GM21529 (cell line): ENCODE results near the gene BANP.
"Not testable (repeated sequence)": the region's sequence is repeated elsewhere in the genome, so short reads cannot be mapped to it uniquely, and the experiment has no call there.

Experiments
- ATAC-seq: cut with Tn5 transposase; IDR thresholded peaks from one replicate; pipeline ENCODE4 v1.9.1; 2021; ENCODE audit not compliant: unreplicated experiment

The BANP gene

GRCh38 chr16:88098731-88099562 lies 147.7 kb downstream of the BANP start:
- not testable (repeated sequence) for ATAC-seq

DNA sequence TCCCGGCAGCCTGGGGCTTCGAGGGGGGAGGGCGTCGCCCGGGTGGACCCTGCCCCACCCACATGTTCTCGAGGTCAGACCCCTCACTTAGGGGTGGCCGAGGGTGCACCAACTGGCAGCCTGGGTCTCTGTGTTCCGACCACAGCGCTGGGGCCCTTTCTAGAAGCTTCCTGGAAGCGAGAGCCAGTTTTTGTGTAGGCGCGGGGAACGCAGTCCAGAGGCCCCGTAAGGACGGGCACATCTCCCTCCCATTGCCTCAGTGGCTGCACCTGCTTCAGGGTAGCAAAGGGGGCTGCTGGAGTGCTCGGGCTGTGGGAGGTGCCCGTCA lies 148.3 kb downstream of the BANP start:
- ATAC-seq, result no peak

- not testable (repeated sequence) for ATAC-seq
Measured at GRCh38 chr16:88099956-88100355, 148.7 kb downstream of the BANP start.

- not testable (repeated sequence) for ATAC-seq
Measured at GRCh38 chr16:88100801-88101622, 149.8 kb downstream of the BANP start.

DNA sequence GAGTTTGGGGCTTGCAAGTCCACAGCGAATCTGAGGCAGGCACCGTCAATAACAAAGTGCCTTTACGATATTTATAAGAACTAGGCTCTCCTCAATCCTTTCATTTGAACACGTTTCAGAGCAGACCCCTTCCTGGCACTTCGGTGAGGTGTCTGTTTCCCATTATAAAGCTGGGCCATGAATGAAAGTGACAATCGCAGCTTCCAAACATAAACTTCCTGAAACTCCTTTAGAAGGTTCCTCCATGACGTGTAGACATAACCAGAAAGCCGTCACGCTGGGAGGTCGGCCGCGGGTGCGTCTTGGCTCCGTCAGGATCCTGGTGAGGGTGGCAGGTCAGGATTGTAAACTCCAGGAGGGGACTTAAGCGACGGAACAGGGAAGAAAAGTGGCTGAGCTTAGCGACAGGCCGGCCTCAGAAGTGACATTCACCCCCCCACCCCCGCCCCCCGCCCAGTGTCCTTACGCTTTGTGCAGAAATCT lies 150.4 kb downstream of the BANP start:
- not testable (repeated sequence) for ATAC-seq

GRCh38 chr16:88102597-88102996 lies 151.4 kb downstream of the BANP start:
- ATAC-seq, result no peak

DNA sequence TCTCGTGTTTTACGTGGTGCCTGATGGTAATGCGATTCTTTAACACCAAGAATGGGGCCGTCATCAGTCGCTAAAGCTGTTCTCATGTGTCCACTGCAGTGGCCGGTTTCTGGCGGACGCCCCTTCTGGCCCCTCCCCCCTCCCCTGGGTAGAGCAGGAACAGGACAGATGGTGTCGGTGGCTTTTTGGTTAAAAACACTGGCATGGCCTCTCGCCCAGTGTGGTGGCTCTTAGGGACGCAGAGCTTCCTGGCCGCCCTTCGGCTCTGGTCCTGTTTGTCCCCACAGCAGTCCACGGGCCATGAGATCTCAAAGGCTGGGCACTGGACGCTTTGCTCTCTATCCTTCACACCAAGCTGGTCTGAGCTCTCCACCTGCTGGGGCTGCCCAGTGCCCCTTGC lies 151.8 kb downstream of the BANP start:
- ATAC-seq, result no peak

- no peak for ATAC-seq
Measured at GRCh38 chr16:88103581-88104188, 152.5 kb downstream of the BANP start.

GRCh38 chr16:88104363-88104762 lies 153.1 kb downstream of the BANP start:
- ATAC-seq, result not testable (repeated sequence)

- ATAC-seq, result not testable (repeated sequence)
Measured at GRCh38 chr16:88105574-88106140, 154.4 kb downstream of the BANP start.

- ATAC-seq, result not testable (repeated sequence)
Measured at GRCh38 chr16:88106566-88106965, 155.3 kb downstream of the BANP start.

GRCh38 chr16:88108762-88109161 lies 157.5 kb downstream of the BANP start:
- no peak for ATAC-seq

- not testable (repeated sequence) for ATAC-seq
Measured at GRCh38 chr16:88109726-88110621, 158.7 kb downstream of the BANP start.

DNA sequence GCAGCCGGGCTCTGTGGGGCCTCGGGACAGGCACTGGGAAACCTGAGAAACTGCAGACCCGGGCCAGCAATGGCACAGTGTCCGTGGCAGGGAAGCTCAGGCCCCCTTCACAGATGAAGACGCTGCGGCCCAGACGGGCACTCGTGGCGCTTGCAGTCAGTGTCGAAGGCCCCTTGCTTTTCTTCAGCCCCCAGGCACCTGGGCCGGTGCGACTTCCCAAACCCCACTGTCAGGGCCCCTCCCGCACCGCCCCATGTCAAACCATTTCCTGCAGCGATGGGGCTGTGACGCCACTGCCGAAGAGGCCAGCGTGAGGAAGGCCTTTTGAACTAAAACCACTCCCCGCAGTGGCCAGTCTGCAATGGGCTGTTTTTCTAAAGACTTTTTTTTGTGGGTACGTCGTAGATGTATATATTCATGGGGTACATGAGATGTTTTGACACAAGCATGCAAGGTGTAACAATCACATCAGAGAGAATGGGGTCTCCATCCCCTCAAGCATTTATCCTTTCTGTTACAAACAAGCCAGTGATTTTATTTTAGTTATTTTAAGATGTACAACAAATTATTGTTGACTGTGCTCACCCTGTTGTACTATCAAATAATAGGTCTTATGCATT lies 159.8 kb downstream of the BANP start:
- not testable (repeated sequence) for ATAC-seq

DNA sequence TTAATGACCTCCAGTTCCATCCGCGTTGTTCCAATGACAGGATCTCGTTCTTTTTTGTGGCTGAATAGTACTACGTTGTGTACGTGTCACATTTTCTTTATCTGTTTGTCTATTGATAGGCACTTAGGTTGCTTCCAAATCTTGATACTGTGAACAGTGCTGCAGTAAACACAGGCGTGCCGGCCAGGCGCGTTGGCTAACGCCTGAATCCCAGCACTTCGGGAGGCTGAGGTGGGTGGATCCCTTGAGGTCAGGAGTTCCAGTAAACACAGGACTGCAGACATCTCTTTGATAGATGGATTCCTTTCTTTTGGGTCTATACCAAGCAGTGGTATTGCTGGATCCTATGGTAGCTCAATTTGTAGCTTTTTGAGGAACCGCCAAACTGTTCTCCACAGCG lies 160.7 kb downstream of the BANP start:
- not testable (repeated sequence) for ATAC-seq

DNA sequence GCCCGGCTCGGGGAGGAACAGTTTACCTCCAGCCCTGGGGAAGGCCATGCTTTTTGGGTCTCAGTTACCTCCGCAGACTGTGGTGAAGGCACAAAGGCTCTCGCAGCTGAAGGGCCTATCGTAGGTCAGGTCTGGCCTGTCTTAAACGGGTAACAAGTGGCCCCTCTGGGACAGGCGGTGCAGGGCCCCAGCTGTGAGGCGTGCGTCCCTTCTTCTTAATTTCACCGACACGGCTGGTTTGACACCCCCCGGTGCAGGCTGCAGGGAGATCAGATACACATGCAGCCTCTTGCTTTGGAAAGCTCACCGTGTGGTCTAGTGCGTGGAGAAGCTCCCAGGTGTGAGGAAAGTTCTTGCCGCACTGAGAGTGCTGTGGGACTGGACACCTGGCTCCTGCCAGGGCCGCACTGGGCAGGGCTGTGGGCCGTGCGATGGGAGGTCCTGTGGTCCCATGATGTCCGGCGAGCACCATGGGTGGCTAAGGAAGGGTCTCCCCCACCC lies 162.4 kb downstream of the BANP start:
- no peak for ATAC-seq

- ATAC-seq, result not testable (repeated sequence)
Measured at GRCh38 chr16:88114541-88115228, 163.5 kb downstream of the BANP start.

DNA sequence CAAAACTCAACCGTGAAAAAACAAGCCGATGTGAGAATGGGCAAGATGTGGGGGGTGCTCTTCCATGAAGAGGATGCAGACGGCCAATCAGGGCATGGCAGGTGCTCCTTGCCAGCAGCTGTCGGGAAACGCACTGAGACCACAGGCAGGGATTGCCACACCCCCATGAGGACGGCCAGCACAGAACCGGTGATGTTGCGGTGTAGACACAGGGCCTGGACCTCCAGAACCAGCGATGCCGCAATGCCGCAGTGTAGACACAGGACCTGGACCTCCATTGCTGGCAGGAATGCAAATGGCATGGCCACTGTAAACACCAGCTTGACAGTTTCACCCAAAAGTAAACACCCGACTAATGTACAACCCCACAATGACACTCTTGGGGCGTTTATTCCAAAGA lies 164.9 kb downstream of the BANP start:
- ATAC-seq, result no peak

DNA sequence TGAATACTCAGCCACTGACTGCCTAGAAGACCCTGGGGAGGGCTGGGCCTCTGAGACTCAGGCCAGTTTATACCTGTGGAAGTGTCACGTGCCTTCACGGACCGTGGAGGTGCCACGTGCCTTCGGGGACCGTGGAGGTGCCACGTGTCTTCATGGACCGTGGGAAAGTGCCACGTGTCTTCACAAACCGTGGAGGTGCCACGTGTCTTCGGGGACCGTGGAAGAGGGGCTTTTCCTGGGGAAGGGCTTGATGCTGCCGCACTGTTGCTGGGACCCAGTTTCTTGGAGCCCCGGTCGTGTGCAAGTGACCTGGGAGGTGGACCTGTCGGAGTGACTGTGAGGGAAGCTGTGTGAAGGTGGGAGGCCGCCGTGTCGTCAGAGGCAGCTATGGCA lies 166.2 kb downstream of the BANP start:
- no peak for ATAC-seq
